ENCODE measurements around the gene TLR6. TPM values are rescaled to one million over a fixed set of nuclear protein-coding genes. Genes with fewer than 3 reads are reported as not detected.

TLR6 gene
- total and polyA plus RNA-seq, 2 of the 8 experiments (the other 6 are each of a cell fraction or from before 2014, with no cell fraction given): 0.02 to 0.09 TPM

GRCh38 chr4:38820329-38821061 is 36.1 kb downstream of the TLR6 start:
- Histone ChIP-seq H3K9me3 (ENCODE audit: insufficient read depth in 2 of 2, low read depth in 1 of 2, low read length in 1 of 2) (peaks cover 10 to 12% of the 10 kb centered on the region in 2 experiments; a peak in 3 of 4 replicates), H3K56ac (replicated peaks; ENCODE audit: insufficient read length, low read depth, low read length) (no peak overlapping the region), H2AK5ac (ENCODE audit: low read depth, low read length) (no peak overlapping the region), H3K4me1 (replicated peaks in 1 of 4; ENCODE audit: control insufficient read depth in 3 of 4, insufficient read depth in 4 of 4, low read length in 3 of 4) (no peaks in the 10 kb centered on the region), H4K20me1 (replicated peaks in 1 of 2; ENCODE audit: control insufficient read depth in 1 of 2, insufficient read depth in 2 of 2, low read length in 2 of 2) (no peaks in the 10 kb centered on the region), H3K9ac (replicated peaks in 1 of 4; ENCODE audit: extremely low read depth in 1 of 4, low read depth in 3 of 4, low read length in 3 of 4) (no peak overlapping the region), H4K91ac (replicated peaks; ENCODE audit: insufficient read length, low read length) (no peak overlapping the region), H2BK15ac (ENCODE audit: low read length) (no peak overlapping the region), H3K27me3 (replicated peaks in 1 of 4; ENCODE audit: control insufficient read depth in 3 of 4, extremely low read depth in 1 of 4, insufficient read depth in 3 of 4, low read length in 3 of 4) (no peaks in the 10 kb centered on the region), H3K4ac (replicated peaks; ENCODE audit: insufficient read length, low read depth, low read length) (no peak overlapping the region), H4K8ac (ENCODE audit: extremely low read depth, insufficient read depth, low read length) (no peak overlapping the region), H2BK20ac (ENCODE audit: low read length) (no peak overlapping the region), H3K23ac (ENCODE audit: insufficient read length) (no peak overlapping the region), H2BK120ac (replicated peaks; ENCODE audit: low read depth, low read length) (no peak overlapping the region), H2BK5ac (ENCODE audit: low read depth, low read length) (no peak overlapping the region), H4K5ac (ENCODE audit: insufficient read length, low read depth, low read length) (no peak overlapping the region), H3K27ac (ENCODE audit: low read depth, low read length) (no peak overlapping the region), H3K23me2 (ENCODE audit: low read depth, low read length) (no peaks in the 10 kb centered on the region), H3K14ac (ENCODE audit: insufficient read length) (no peak overlapping the region), H2BK12ac (ENCODE audit: low read depth, low read length) (no peak overlapping the region), H3K18ac (ENCODE audit: extremely low read depth, low read length) (no peak overlapping the region), H2AFZ (ENCODE audit: low read length) (no peak overlapping the region), H3K4me2 (ENCODE audit: insufficient read depth in 1 of 2, low read depth in 2 of 2, low read length in 2 of 2) (no peak overlapping the region), H3K36me3 (ENCODE audit: control insufficient read depth in 2 of 4, insufficient read depth in 4 of 4, low read length in 3 of 4) (no peaks in the 10 kb centered on the region), H3K79me1 (ENCODE audit: low read depth, low read length) (no peaks in the 10 kb centered on the region), H3K4me3 (ENCODE audit: extremely low read depth in 1 of 4, insufficient read depth in 2 of 4, low read depth in 3 of 4, low read length in 4 of 4) (no peak overlapping the region), H3K79me2 (ENCODE audit: control insufficient read depth in 1 of 2, insufficient read depth in 2 of 2, low read length in 2 of 2) (no peaks in the 10 kb centered on the region)
- FAIRE-seq (no peak), DNase-seq (ENCODE audit: low read depth in 1 of 2, low spot score in 2 of 2) (no peak)
- 88% methylated on average over 4 of the region's 4 CpGs; no CpG with 5 or more reads in 1 of the 2 experiments for WGBS, 2 experiments (ENCODE audit: extremely low coverage in 1 of 2, insufficient coverage in 1 of 2, insufficient read length in 1 of 2, insufficient replicate concordance in 2 of 2, low coverage in 1 of 2, low lambda C conversion rate in 2 of 2, missing lambda C conversion rate in 1 of 2)
- POLR2A ChIA-PET (ENCODE audit: partially characterized antibody): no interaction called here
- CTCF ChIA-PET (ENCODE audit: partially characterized antibody): interaction anchor here (2.2 kb wide), 1 partner anchor 37 kb away, joined by 8 read pairs; the partner anchor contains the start of gene TLR10
- no peak for TF ChIP-seq SP4 (IDR thresholded peaks at IDR 0.05; ENCODE audit: low read length)
- no peak for TF ChIP-seq CTBP2 (IDR thresholded peaks at IDR 0.05; ENCODE audit: borderline replicate concordance, insufficient read depth, insufficient read length, low read length)
- TF ChIP-seq PHF8 (conservative IDR thresholded peaks at IDR 0.05; ENCODE audit: low read depth, low read length): no peak
- TF ChIP-seq YY1 (IDR thresholded peaks at IDR 0.05; ENCODE audit: low read depth, low read length): no peak
- TF ChIP-seq JUND (IDR thresholded peaks at IDR 0.05; ENCODE audit: low read length): no peak
- no peak for TF ChIP-seq POLR2A (IDR thresholded peaks at IDR 0.05; ENCODE audit: control extremely low read depth in 1 of 2, low read depth in 2 of 2, low read length in 2 of 2)
- no peak for TF ChIP-seq E2F6 (IDR thresholded peaks at IDR 0.05)
- TF ChIP-seq HDAC6 (IDR thresholded peaks at IDR 0.05; ENCODE audit: low read depth, low read length): no peak
- no peak for TF ChIP-seq JUN (IDR thresholded peaks at IDR 0.05; ENCODE audit: low read depth, low read length)
- no peak for TF ChIP-seq TAF1 (IDR thresholded peaks at IDR 0.05; ENCODE audit: low read depth, low read length)
- no peak for TF ChIP-seq SIX5 (IDR thresholded peaks at IDR 0.05; ENCODE audit: low read depth, low read length)
- no peak for TF ChIP-seq MAX (IDR thresholded peaks at IDR 0.05)
- no peak for TF ChIP-seq RNF2 (IDR thresholded peaks at IDR 0.05; ENCODE audit: borderline replicate concordance, low read depth, low read length, missing control alignments, poor library complexity, severe bottlenecking)
